IMR-90 (cell line): Measurements from ENCODE around the gene C22orf31. TPM values are rescaled to one million over a fixed set of nuclear protein-coding genes. Genes with fewer than 3 reads are reported as not detected.

Experiments used
- ATAC-seq: fragments of 200-7000 bp; cut with Tn5 transposase; 2 replicates; pipeline ENCODE4 v1.9.1; 2020; ENCODE audit warnings: low read depth, mild to moderate bottlenecking, moderate library complexity
- BruUV-seq: library from RNA; stranded (reverse); fragments of 400-500 nt; replicated peaks from 2 replicates; lab custom pipeline; 2021; lab: Mats Ljungman, UMichigan
- CTCF ChIA-PET: fragments of 300-600 bp; formaldehyde crosslinking; extraction: SDS; loops from one replicate; lab custom pipeline; 2021; ENCODE audit warnings: antibody characterized with exemption; lab: Yijun Ruan, JAX
- POLR2A ChIA-PET: fragments of 300-600 bp; sonication (Branson Sonifier 250); formaldehyde crosslinking; loops from one replicate; lab custom pipeline; 2022; ENCODE audit warnings: antibody characterized with exemption; ENCODE audit not compliant: unreplicated experiment; lab: Charles Lee
- DNase-seq: peaks from one replicate; pipeline ENCODE4 v3.0.0; 2013
- H2AFZ ChIP-seq: replicated peaks from 2 replicates; pipeline ENCODE3; 2013; ENCODE audit warnings: low read length, mild to moderate bottlenecking; ENCODE audit not compliant: poor library complexity
- H2AK5ac ChIP-seq: 2 replicates; pipeline ENCODE4 v1.6.1; 2013; ENCODE audit warnings: low read depth, low read length, inconsistent platforms
- H2AK9ac ChIP-seq: replicated peaks from 2 replicates; pipeline ENCODE3; 2013; ENCODE audit warnings: mild to moderate bottlenecking, low read depth, low read length, moderate library complexity; ENCODE audit not compliant: poor library complexity
- H2BK120ac ChIP-seq: 2 replicates; pipeline ENCODE4 v1.6.1; 2013; ENCODE audit warnings: low read depth, low read length, inconsistent platforms
- H2BK15ac ChIP-seq: 3 replicates; pipeline ENCODE4 v1.6.1; 2013; ENCODE audit warnings: low read depth, low read length, inconsistent platforms
- H2BK20ac ChIP-seq: 2 replicates; pipeline ENCODE4 v1.6.1; 2013; ENCODE audit warnings: low read depth, mild to moderate bottlenecking, inconsistent platforms, low read length, moderate library complexity
- H2BK5ac ChIP-seq: 2 replicates; pipeline ENCODE4 v1.6.1; 2013; ENCODE audit warnings: mild to moderate bottlenecking, low read depth, low read length, inconsistent platforms; ENCODE audit not compliant: poor library complexity, severe bottlenecking
- H3K14ac ChIP-seq: replicated peaks from 2 replicates; pipeline ENCODE4 v1.6.1; 2013; ENCODE audit warnings: low read depth, low read length, inconsistent platforms
- H3K18ac ChIP-seq: 2 replicates; pipeline ENCODE4 v1.6.1; 2013; ENCODE audit warnings: low read depth, low read length, control low read depth
- H3K23ac ChIP-seq: 2 replicates; pipeline ENCODE4 v1.6.1; 2013; ENCODE audit warnings: low read depth, low read length, inconsistent platforms
- H3K27ac ChIP-seq: 2 replicates; pipeline ENCODE4 v1.5.1; 2013; ENCODE audit warnings: mild to moderate bottlenecking, control low read depth, low read length; ENCODE audit not compliant: insufficient read depth
- H3K27me3 ChIP-seq: 2 replicates; pipeline ENCODE4 v1.6.1; 2013; ENCODE audit warnings: low read length; ENCODE audit not compliant: control insufficient read depth, insufficient read depth
- H3K36me3 ChIP-seq: 2 replicates; pipeline ENCODE4 v1.6.1; 2013; ENCODE audit warnings: low read length, mixed read lengths; ENCODE audit not compliant: control insufficient read depth, insufficient read depth
- H3K4ac ChIP-seq: 2 replicates; pipeline ENCODE4 v1.6.1; 2013; ENCODE audit warnings: low read depth, low read length, inconsistent platforms
- H3K4me1 ChIP-seq: 2 replicates; pipeline ENCODE4 v1.6.1; 2013; ENCODE audit warnings: low read length, mixed read lengths; ENCODE audit not compliant: control insufficient read depth, insufficient read depth
- H3K4me2 ChIP-seq: 2 replicates; pipeline ENCODE4 v1.6.1; 2013; ENCODE audit warnings: low read depth, mild to moderate bottlenecking, control low read depth, low read length, moderate library complexity
- H3K4me3 ChIP-seq: 2 replicates; pipeline ENCODE4 v1.5.1; 2013; ENCODE audit warnings: low read depth, mild to moderate bottlenecking, control low read depth, low read length, moderate library complexity; ENCODE audit not compliant: insufficient read depth
- H3K56ac ChIP-seq: 2 replicates; pipeline ENCODE4 v1.6.1; 2013; ENCODE audit warnings: low read length, inconsistent platforms; ENCODE audit not compliant: insufficient read depth; ENCODE audit errors: extremely low read depth
- H3K79me1 ChIP-seq, 2 experiments: 2 replicates each; pipeline ENCODE4 v1.6.1; 2013; ENCODE audit warnings: low read length in 2 of 2, inconsistent platforms in 1 of 2, low read depth in 1 of 2
- H3K9ac ChIP-seq: 2 replicates; pipeline ENCODE4 v1.6.1; 2013; ENCODE audit warnings: low read depth, low read length, control low read depth
- H3K9me1 ChIP-seq: 2 replicates; pipeline ENCODE4 v1.6.1; 2013; ENCODE audit warnings: low read length, inconsistent platforms; ENCODE audit not compliant: insufficient read depth
- H3K9me3 ChIP-seq: 2 replicates; pipeline ENCODE4 v1.6.1; 2013; ENCODE audit warnings: low read length; ENCODE audit not compliant: control insufficient read depth, insufficient read depth
- H4K20me1 ChIP-seq: 2 replicates; pipeline ENCODE4 v1.6.1; 2013; ENCODE audit warnings: low read length, inconsistent platforms; ENCODE audit not compliant: insufficient read depth
- H4K5ac ChIP-seq: 2 replicates; pipeline ENCODE4 v1.6.1; 2013; ENCODE audit warnings: mild to moderate bottlenecking, low read depth, low read length, control low read depth
- H4K8ac ChIP-seq, 2 experiments: 2 replicates each; pipeline ENCODE4 v1.6.1; 2013; ENCODE audit warnings: low read depth in 2 of 2, low read length in 2 of 2, control low read depth in 1 of 2, inconsistent platforms in 1 of 2
- H4K91ac ChIP-seq: 2 replicates; pipeline ENCODE4 v1.6.1; 2013; ENCODE audit warnings: low read depth, low read length, inconsistent platforms; ENCODE audit not compliant: insufficient read depth
- FOS ChIP-seq: fragments of 150-350 bp; IDR thresholded peaks from 2 replicates; pipeline ENCODE4 v1.6.1; 2016; ENCODE audit warnings: low read depth, low read length
- MAZ ChIP-seq: IDR thresholded peaks from 2 replicates; pipeline ENCODE4 v1.6.1; 2012; ENCODE audit warnings: low read depth, mild to moderate bottlenecking, low read length, improper control_type of control experiment, moderate library complexity, borderline replicate concordance
- RCOR1 ChIP-seq: IDR thresholded peaks from 2 replicates; pipeline ENCODE4 v1.6.1; 2012; ENCODE audit warnings: mild to moderate bottlenecking, low read length, improper control_type of control experiment; ENCODE audit not compliant: insufficient replicate concordance
- WGBS, 2 experiments: methylation state at CpG; one replicate each; pipeline versions ENCODE4 v1.1.5 to v1.1.7; 2013; ENCODE audit warnings: missing lambda C conversion rate in 2 of 2; ENCODE audit not compliant: insufficient read length in 1 of 2; ENCODE audit errors: extremely low coverage in 2 of 2; 5-methylcytosine and 5-hydroxymethylcytosine counted together
- dilution Hi-C: fragments of 300-500 bp; cut with HindIII; formaldehyde crosslinking; loops from one replicate; pipeline ENCODE4 v1.14.3; 2018; ENCODE audit warnings: low sequenced_read_pairs; ENCODE audit not compliant: unreplicated experiment
- in situ Hi-C: fragments of 300-500 bp; cut with MboI; formaldehyde crosslinking; loops from 3 replicates; pipeline ENCODE4 v1.14.3; 2019; ENCODE audit warnings: low sequenced_read_pairs, inconsistent platforms, mixed read lengths
- intact Hi-C: fragments of 100-400 bp; cut with micrococcal nuclease; formaldehyde crosslinking; loops from 2 replicates; pipeline ENCODE4 v1.10.0; 2022
- polyA plus RNA-seq, 3 experiments: library from polyadenylated mRNA; depleted of rRNA; stranded (reverse); fragments of >200 nt; gene quantifications; 2 replicates each; pipeline ENCODE4 v1.2.3, GENCODE V29; 2012; ENCODE audit warnings: low replicate concordance in 1 of 3
- total RNA-seq: library from RNA; depleted of rRNA; stranded (reverse); fragments of >200 nt; gene quantifications from 2 replicates; pipeline ENCODE4 v1.2.3, GENCODE V29; 2012

The C22orf31 gene
- total and polyA plus RNA-seq, 2 of the 4 experiments (the other 2 are of a cell fraction), result not detected

GRCh38 chr22:29072979-29073617, 11.5 kb upstream of the C22orf31 start, which contains the start of gene KREMEN1 (continued):
- no peak for TF ChIP-seq RCOR1

GRCh38 chr22:29072193-29072978, 10.8 kb upstream of the C22orf31 start:
- peak; percentile 42 for DNase-seq
- intact Hi-C loops (loop anchor here (5.0 kb wide), 1 partner anchor 80 kb away; no protein-coding TSS in a partner anchor), in situ Hi-C loops (no loop called here), dilution Hi-C loops (no loop called here)
- Histone ChIP-seq H2BK15ac (no peak overlapping the region), H3K4ac (no peak overlapping the region), H3K18ac (no peak overlapping the region), H3K23ac (no peak overlapping the region), H3K9me3 (no peaks in the 10 kb centered on the region), H3K4me3 (peak overlapping the region; percentile 55), H4K8ac (no peak overlapping the region), H3K4me2 (peak overlapping the region; percentile 96), H3K14ac (no peak overlapping the region), H4K5ac (no peak overlapping the region), H2BK5ac (no peak overlapping the region), H3K27ac (no peak overlapping the region), H3K4me1 (no peaks in the 10 kb centered on the region), H2BK20ac (no peak overlapping the region), H3K56ac (no peak overlapping the region), H3K9ac (no peak overlapping the region), H4K20me1 (no peaks in the 10 kb centered on the region), H3K79me1 (no peaks in the 10 kb centered on the region), H2AK5ac (no peak overlapping the region), H3K36me3 (no peaks in the 10 kb centered on the region), H4K91ac (no peak overlapping the region), H2AK9ac (peak overlapping the region; percentile 29), H2AFZ (peak overlapping the region; percentile 89), H2BK120ac (no peak overlapping the region), H3K9me1 (peaks cover 2% of the 10 kb centered on the region; the same call in 1 of the 2 replicates), H3K27me3 (peaks cover 28% of the 10 kb centered on the region)
- ChIA-PET CTCF (no interaction called here), POLR2A (no interaction called here)
- TF ChIP-seq MAZ (peak; percentile 41; the same call in 1 of the 2 replicates), FOS (no peak)
- BruUV-seq, result no TSS peak
- WGBS, 2 experiments, result no CpG with 5 or more reads among the region's 41 CpGs
- peak; percentile 99 for ATAC-seq
